ENCODE results near the gene ZNF420. TPM values are rescaled to one million over a fixed set of nuclear protein-coding genes. Genes with fewer than 3 reads are reported as not detected.
"Not testable (repeated sequence)": the region's sequence is repeated elsewhere in the genome, so short reads cannot be mapped to it uniquely, and the experiment has no call there.

ZNF420 gene
- 10 to 100 TPM in 1 of 2 donors, 1 to 10 TPM in 1; 9.2 to 11.8 TPM for total RNA-seq
- polyA plus RNA-seq: 1 to 10 TPM; 1.1 to 5.6 TPM
- long read RNA-seq, donor 1, transcript ZNF420-202 (5 exons, 3,535 nt): major isoform, 7 of 19 reads
- long read RNA-seq, donor 1, partial matches to known transcripts: 3 of 19 reads
- long read RNA-seq, donor 1, other reads (novel, unspliced or antisense): 9 of 19 reads
- long read RNA-seq, donor 2, transcript ZNF420-202 (5 exons, 3,535 nt): major isoform, 7 of 13 reads
- long read RNA-seq, donor 2, partial matches to known transcripts: 2 of 13 reads
- long read RNA-seq, donor 2, other reads (novel, unspliced or antisense): 4 of 13 reads

GRCh38 chr19:37077934-37078716 is at the start of gene ZNF420:
Gene ZNF420 (plus strand): TSS chr19:37078433. CDS start chr19:37089119, 10,686 bp downstream.
- Histone ChIP-seq H3K4me3 (ENCODE audit: low read length in 2 of 2) (peak within 1 kb of the TSS; percentile 46 to 91), H3K36me3 (ENCODE audit: control insufficient read depth in 1 of 2, insufficient read depth in 2 of 2, low read length in 1 of 2) (no peaks in the 10 kb centered on the region), H3K9me3 (ENCODE audit: control insufficient read depth, low read length) (no peaks in the 10 kb centered on the region), H3K4me1 (ENCODE audit: control insufficient read depth in 1 of 2, insufficient read depth in 2 of 2, low read length in 2 of 2) (peaks cover 4 to 7% of the 10 kb centered on the region in 2 donors), H3K27ac (ENCODE audit: low read depth in 1 of 2, low read length in 2 of 2) (peak within 1 kb of the TSS in 1 of 2 donors; percentile 55), H3K27me3 (ENCODE audit: control insufficient read depth in 1 of 2, insufficient read depth in 2 of 2, low read length in 1 of 2) (no peaks in the 10 kb centered on the region)
- DNase-seq: peak; percentile 96 to 97
- ATAC-seq (ENCODE audit: low FRiP score): peak; percentile 100
- 0% methylated on average over 61 of the region's 61 CpGs for WGBS, 2 donors
- intact Hi-C loops (cut with DNase I): loop anchor here (5.0 to 10.0 kb wide), 3 partner anchors 97 to 237 kb away; partner anchors contain the start of gene ZNF585A (in 1 of the 2)

- intact Hi-C loops (cut with DNase I): no loop called here
- DNase-seq: no peak
- Histone ChIP-seq H3K27ac (ENCODE audit: low read depth in 1 of 2, low read length in 2 of 2) (no peak overlapping the region), H3K4me1 (ENCODE audit: control insufficient read depth in 1 of 2, insufficient read depth in 2 of 2, low read length in 2 of 2) (no peaks in the 10 kb centered on the region), H3K4me3 (ENCODE audit: low read length in 2 of 2) (no peak overlapping the region), H3K27me3 (ENCODE audit: control insufficient read depth in 1 of 2, insufficient read depth in 2 of 2, low read length in 1 of 2) (no peaks in the 10 kb centered on the region), H3K9me3 (ENCODE audit: control insufficient read depth, low read length) (no peaks in the 10 kb centered on the region), H3K36me3 (ENCODE audit: control insufficient read depth in 1 of 2, insufficient read depth in 2 of 2, low read length in 1 of 2) (no peaks in the 10 kb centered on the region)
- 30 to 50% methylated on average over 1 of the region's 1 CpG for WGBS, 2 donors
- ATAC-seq (ENCODE audit: low FRiP score): no peak
Observed at GRCh38 chr19:37045140-37045539, 33.1 kb upstream of the ZNF420 start.

GRCh38 chr19:37055330-37055729 is 22.9 kb upstream of the ZNF420 start:
- 95% methylated on average over 22 of the region's 22 CpGs for WGBS, 2 donors
- H3K4me1 ChIP-seq (ENCODE audit: control insufficient read depth in 1 of 2, insufficient read depth in 2 of 2, low read length in 2 of 2): no peaks in the 10 kb centered on the region
- H3K27ac ChIP-seq (ENCODE audit: low read depth in 1 of 2, low read length in 2 of 2): no peak overlapping the region
- H3K36me3 ChIP-seq (ENCODE audit: control insufficient read depth in 1 of 2, insufficient read depth in 2 of 2, low read length in 1 of 2): no peaks in the 10 kb centered on the region
- no peak for ATAC-seq (ENCODE audit: low FRiP score)
- no peak overlapping the region for H3K4me3 ChIP-seq (ENCODE audit: low read length in 2 of 2)
- no peaks in the 10 kb centered on the region for H3K27me3 ChIP-seq (ENCODE audit: control insufficient read depth in 1 of 2, insufficient read depth in 2 of 2, low read length in 1 of 2)
- DNase-seq: no peak
- intact Hi-C loops (cut with DNase I): no loop called here
- peaks cover 11% of the 10 kb centered on the region for H3K9me3 ChIP-seq (ENCODE audit: control insufficient read depth, low read length)

- H3K27me3 ChIP-seq (ENCODE audit: control insufficient read depth in 1 of 2, insufficient read depth in 2 of 2, low read length in 1 of 2): no peaks in the 10 kb centered on the region
- no peaks in the 10 kb centered on the region for H3K36me3 ChIP-seq (ENCODE audit: control insufficient read depth in 1 of 2, insufficient read depth in 2 of 2, low read length in 1 of 2)
- H3K27ac ChIP-seq (ENCODE audit: low read depth in 1 of 2, low read length in 2 of 2): no peak overlapping the region
- no peak overlapping the region for H3K4me3 ChIP-seq (ENCODE audit: low read length in 2 of 2)
- intact Hi-C loops (cut with DNase I): no loop called here
- 93 to 97% methylated on average over 24 of the region's 24 CpGs for WGBS, 2 donors
- peak; percentile 48 for ATAC-seq (ENCODE audit: low FRiP score)
- peaks cover 11% of the 10 kb centered on the region for H3K9me3 ChIP-seq (ENCODE audit: control insufficient read depth, low read length)
- H3K4me1 ChIP-seq (ENCODE audit: control insufficient read depth in 1 of 2, insufficient read depth in 2 of 2, low read length in 2 of 2): no peaks in the 10 kb centered on the region
- no peak for DNase-seq
Observed at GRCh38 chr19:37056776-37057175, 21.5 kb upstream of the ZNF420 start.

- intact Hi-C loops (cut with DNase I): no loop called here
- Histone ChIP-seq H3K4me3 (ENCODE audit: low read length in 2 of 2) (no peak overlapping the region), H3K36me3 (ENCODE audit: control insufficient read depth in 1 of 2, insufficient read depth in 2 of 2, low read length in 1 of 2) (no peaks in the 10 kb centered on the region), H3K27me3 (ENCODE audit: control insufficient read depth in 1 of 2, insufficient read depth in 2 of 2, low read length in 1 of 2) (no peaks in the 10 kb centered on the region), H3K9me3 (ENCODE audit: control insufficient read depth, low read length) (peaks cover 8% of the 10 kb centered on the region), H3K4me1 (ENCODE audit: control insufficient read depth in 1 of 2, insufficient read depth in 2 of 2, low read length in 2 of 2) (no peaks in the 10 kb centered on the region), H3K27ac (ENCODE audit: low read depth in 1 of 2, low read length in 2 of 2) (no peak overlapping the region)
- ATAC-seq (ENCODE audit: low FRiP score) (no peak), DNase-seq (peak in 1 of 2 donors; percentile 68)
- 48 to 53% methylated on average over 39 of the region's 39 CpGs for WGBS, 2 donors
Observed at GRCh38 chr19:37059142-37059541, 19.1 kb upstream of the ZNF420 start.

GRCh38 chr19:37064886-37065285 is 13.3 kb upstream of the ZNF420 start:
- intact Hi-C loops (cut with DNase I): not testable (repeated sequence)

GRCh38 chr19:37074111-37074510 is 4.1 kb upstream of the ZNF420 start:
- no peak for DNase-seq
- no peak for ATAC-seq (ENCODE audit: low FRiP score)
- H3K36me3 ChIP-seq (ENCODE audit: control insufficient read depth in 1 of 2, insufficient read depth in 2 of 2, low read length in 1 of 2): no peaks in the 10 kb centered on the region

More at GRCh38 chr19:37064886-37065285, 13.3 kb upstream of the ZNF420 start:
- not testable (repeated sequence) for H3K4me3 ChIP-seq (ENCODE audit: low read length in 2 of 2); H3K27ac ChIP-seq (ENCODE audit: low read depth in 1 of 2, low read length in 2 of 2); H3K36me3 ChIP-seq (ENCODE audit: control insufficient read depth in 1 of 2, insufficient read depth in 2 of 2, low read length in 1 of 2); DNase-seq; ATAC-seq (ENCODE audit: low FRiP score); H3K4me1 ChIP-seq (ENCODE audit: control insufficient read depth in 1 of 2, insufficient read depth in 2 of 2, low read length in 2 of 2); H3K9me3 ChIP-seq (ENCODE audit: control insufficient read depth, low read length); H3K27me3 ChIP-seq (ENCODE audit: control insufficient read depth in 1 of 2, insufficient read depth in 2 of 2, low read length in 1 of 2)
- 69 to 71% methylated on average over 4 of the region's 4 CpGs for WGBS, 2 donors

GRCh38 chr19:37074819-37075362 is 3.3 kb upstream of the ZNF420 start:
- 3 to 4% methylated on average over 2 of the region's 2 CpGs for WGBS, 2 donors
- intact Hi-C loops (cut with DNase I): loop anchor here (5.0 to 10.0 kb wide), 3 partner anchors 100 to 240 kb away; partner anchors contain the start of gene ZNF585A (in 1 of the 2)
- Histone ChIP-seq H3K4me3 (ENCODE audit: low read length in 2 of 2) (no peak overlapping the region), H3K27me3 (ENCODE audit: control insufficient read depth in 1 of 2, insufficient read depth in 2 of 2, low read length in 1 of 2) (no peaks in the 10 kb centered on the region), H3K4me1 (ENCODE audit: control insufficient read depth in 1 of 2, insufficient read depth in 2 of 2, low read length in 2 of 2) (peaks cover 3 to 7% of the 10 kb centered on the region in 2 donors), H3K9me3 (ENCODE audit: control insufficient read depth, low read length) (no peaks in the 10 kb centered on the region), H3K36me3 (ENCODE audit: control insufficient read depth in 1 of 2, insufficient read depth in 2 of 2, low read length in 1 of 2) (no peaks in the 10 kb centered on the region), H3K27ac (ENCODE audit: low read depth in 1 of 2, low read length in 2 of 2) (no peak overlapping the region)
- ATAC-seq (ENCODE audit: low FRiP score) (no peak), DNase-seq (no peak)

More at GRCh38 chr19:37074111-37074510, 4.1 kb upstream of the ZNF420 start:
- intact Hi-C loops (cut with DNase I): loop anchor here in 1 of 2 donors (10.0 kb wide), 2 partner anchors 101 to 241 kb away; partner anchors contain the start of gene ZNF585A
- Histone ChIP-seq H3K27me3 (ENCODE audit: control insufficient read depth in 1 of 2, insufficient read depth in 2 of 2, low read length in 1 of 2) (no peaks in the 10 kb centered on the region), H3K9me3 (ENCODE audit: control insufficient read depth, low read length) (no peaks in the 10 kb centered on the region), H3K27ac (ENCODE audit: low read depth in 1 of 2, low read length in 2 of 2) (no peak overlapping the region), H3K4me3 (ENCODE audit: low read length in 2 of 2) (no peak overlapping the region), H3K4me1 (ENCODE audit: control insufficient read depth in 1 of 2, insufficient read depth in 2 of 2, low read length in 2 of 2) (peaks cover 0 to 3% of the 10 kb centered on the region in 2 donors)
